WTC11 (cell line): ENCODE measurements around the gene MAU2. TPM values are rescaled to one million over a fixed set of nuclear protein-coding genes. Genes with fewer than 3 reads are reported as not detected.

Source experiments
- ATAC-seq: fragments of 200-7000 bp; cut with Tn5 transposase; 2 replicates; pipeline ENCODE4 v1.10.0; 2021; ENCODE audit warnings: mild to moderate bottlenecking, moderate library complexity
- CTCF ChIA-PET: fragments of 300-600 bp; sonication (Branson Sonifier 250); formaldehyde crosslinking; loops from one replicate; lab custom pipeline; 2021; ENCODE audit warnings: antibody characterized with exemption; lab: Charles Lee
- POLR2A ChIA-PET: fragments of 350-600 bp; sonication (Branson Sonifier 250); formaldehyde crosslinking; loops from one replicate; lab custom pipeline; 2021; ENCODE audit warnings: antibody characterized with exemption; lab: Charles Lee
- DNase-seq: peaks from one replicate; pipeline ENCODE4 v3.0.0; 2021; ENCODE audit warnings: low spot score
- H3K27ac Mint-ChIP-seq: 2 replicates; pipeline ENCODE4 v1.8.0; 2021; ENCODE audit warnings: mixed read lengths
- H3K27me3 Mint-ChIP-seq: 2 replicates; pipeline ENCODE4 v1.8.0; 2021; ENCODE audit warnings: low read depth, mild to moderate bottlenecking, moderate library complexity, mixed read lengths
- H3K36me3 Mint-ChIP-seq: 2 replicates; pipeline ENCODE4 v1.8.0; 2021; ENCODE audit warnings: mixed read lengths
- H3K4me1 Mint-ChIP-seq: 2 replicates; pipeline ENCODE4 v1.8.0; 2022; ENCODE audit warnings: mixed read lengths
- H3K4me3 Mint-ChIP-seq: 2 replicates; pipeline ENCODE4 v1.8.0; 2021; ENCODE audit warnings: mild to moderate bottlenecking, moderate library complexity, mixed read lengths
- H3K9me3 Mint-ChIP-seq: 2 replicates; pipeline ENCODE4 v1.8.0; 2021; ENCODE audit warnings: mixed read lengths
- AFF4 ChIP-seq: sonication (generic); formaldehyde crosslinking; IDR thresholded peaks from 2 replicates; pipeline ENCODE4 v1.8.1; 2023; ENCODE audit warnings: mild to moderate bottlenecking, missing genetic modification reagents, borderline replicate concordance
- CBFB ChIP-seq: sonication (generic); formaldehyde crosslinking; IDR thresholded peaks from 2 replicates; pipeline ENCODE4 v1.8.1; 2022; ENCODE audit warnings: mild to moderate bottlenecking, low read depth, missing genetic modification reagents
- EMX1 ChIP-seq: fragments of 250-450 bp; sonication (Bioruptor Pico); IDR thresholded peaks from 2 replicates; pipeline ENCODE4 v1.8.0; 2021; ENCODE audit warnings: mild to moderate bottlenecking
- KAT7 ChIP-seq: sonication (generic); formaldehyde crosslinking; IDR thresholded peaks from 2 replicates; pipeline ENCODE4 v1.8.1; 2023; ENCODE audit warnings: missing genetic modification reagents, mild to moderate bottlenecking, borderline replicate concordance
- NR3C1 ChIP-seq: sonication (generic); formaldehyde crosslinking; conservative IDR thresholded peaks from 2 replicates; pipeline ENCODE4 v1.8.1; 2023; ENCODE audit warnings: low read depth, mild to moderate bottlenecking, missing genetic modification reagents
- RELA ChIP-seq: sonication (generic); formaldehyde crosslinking; IDR thresholded peaks from 2 replicates; pipeline ENCODE4 v1.8.1; 2022; ENCODE audit warnings: missing genetic modification reagents, mild to moderate bottlenecking, borderline replicate concordance
- RORB ChIP-seq: fragments of 250-450 bp; sonication (Bioruptor Pico); IDR thresholded peaks from 2 replicates; pipeline ENCODE4 v1.9.0; 2021; ENCODE audit warnings: mild to moderate bottlenecking
- SMAD3 ChIP-seq: sonication (generic); formaldehyde crosslinking; IDR thresholded peaks from 2 replicates; pipeline ENCODE4 v1.8.0; 2022; ENCODE audit warnings: missing genetic modification reagents, mild to moderate bottlenecking, borderline replicate concordance
- SP1 ChIP-seq: sonication (generic); formaldehyde crosslinking; conservative IDR thresholded peaks from 2 replicates; pipeline ENCODE4 v1.8.1; 2022; ENCODE audit warnings: missing genetic modification reagents
- ZNF219 ChIP-seq: sonication (generic); formaldehyde crosslinking; IDR thresholded peaks from 2 replicates; pipeline ENCODE4 v1.8.0; 2023; ENCODE audit warnings: missing genetic modification reagents, mild to moderate bottlenecking, borderline replicate concordance
- ZNF232 ChIP-seq: sonication (generic); formaldehyde crosslinking; IDR thresholded peaks from 2 replicates; pipeline ENCODE4 v1.8.0; 2022; ENCODE audit warnings: mild to moderate bottlenecking, missing genetic modification reagents
- total RNA-seq: library from RNA; stranded (reverse); gene quantifications from 3 replicates; pipeline ENCODE4 v1.2.3, GENCODE V29; 2021
- TF ChIP-seq, protein P1 (sequence below): sonication (generic); formaldehyde crosslinking; IDR thresholded peaks from 2 replicates; pipeline ENCODE4 v1.8.0; 2022; ENCODE audit warnings: mild to moderate bottlenecking, missing genetic modification reagents
- TF ChIP-seq, protein P2 (sequence below): sonication (generic); formaldehyde crosslinking; IDR thresholded peaks from 2 replicates; pipeline ENCODE4 v1.8.1; 2022; ENCODE audit warnings: mild to moderate bottlenecking, moderate library complexity, missing genetic modification reagents
- TF ChIP-seq, protein P3 (sequence below): sonication (generic); formaldehyde crosslinking; IDR thresholded peaks from 2 replicates; pipeline ENCODE4 v1.8.0; 2022; ENCODE audit warnings: mild to moderate bottlenecking, missing genetic modification reagents
- TF ChIP-seq, protein P4 (sequence below): sonication (generic); formaldehyde crosslinking; IDR thresholded peaks from 2 replicates; pipeline ENCODE4 v1.8.1; 2022; ENCODE audit warnings: low read depth, mild to moderate bottlenecking, moderate library complexity, missing genetic modification reagents, borderline replicate concordance
- TF ChIP-seq, protein P5 (sequence below): sonication (generic); formaldehyde crosslinking; IDR thresholded peaks from 2 replicates; pipeline ENCODE4 v1.8.0; 2023; ENCODE audit warnings: missing genetic modification reagents
- TF ChIP-seq, protein P6 (sequence below): fragments of 250-450 bp; sonication (Bioruptor Pico); IDR thresholded peaks from 2 replicates; pipeline ENCODE4 v1.9.0; 2021; ENCODE audit warnings: mild to moderate bottlenecking, borderline replicate concordance

The MAU2 gene
- total RNA-seq, 1 experiment from 2014 or later, result 56.8 TPM

GRCh38 chr19:19384486-19384885 lies 63.9 kb downstream of the MAU2 start:
- POLR2A ChIA-PET, result interaction anchor here (1.0 to 1.5 kb wide), 2 partner anchors 21 to 50 kb away, joined by 3 to 9 read pairs; partner anchors contain the start of gene GATAD2A
- H3K4me1 Mint-ChIP-seq, result peaks cover 37% of the 10 kb centered on the region
- ATAC-seq, result no peak
- CTCF ChIA-PET, result interaction anchor here (0.6 to 1.9 kb wide), 5 partner anchors 17 to 106 kb away, joined by 3 to 16 read pairs (median 10); no protein-coding TSS in a partner anchor
- peak overlapping the region; percentile 64 for H3K4me3 Mint-ChIP-seq
- TF ChIP-seq, protein P1, sequence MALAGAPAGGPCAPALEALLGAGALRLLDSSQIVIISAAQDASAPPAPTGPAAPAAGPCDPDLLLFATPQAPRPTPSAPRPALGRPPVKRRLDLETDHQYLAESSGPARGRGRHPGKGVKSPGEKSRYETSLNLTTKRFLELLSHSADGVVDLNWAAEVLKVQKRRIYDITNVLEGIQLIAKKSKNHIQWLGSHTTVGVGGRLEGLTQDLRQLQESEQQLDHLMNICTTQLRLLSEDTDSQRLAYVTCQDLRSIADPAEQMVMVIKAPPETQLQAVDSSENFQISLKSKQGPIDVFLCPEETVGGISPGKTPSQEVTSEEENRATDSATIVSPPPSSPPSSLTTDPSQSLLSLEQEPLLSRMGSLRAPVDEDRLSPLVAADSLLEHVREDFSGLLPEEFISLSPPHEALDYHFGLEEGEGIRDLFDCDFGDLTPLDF (CRISPR knock-in tag), result no peak
- no peak for TF ChIP-seq NR3C1
- H3K27ac Mint-ChIP-seq, result no peak overlapping the region
- no peak for DNase-seq
- no peaks in the 10 kb centered on the region for H3K9me3 Mint-ChIP-seq
- 0 out of 2 replicates have a peak, but pooled peaks cover 3% of the 10 kb centered on the region for H3K36me3 Mint-ChIP-seq
- H3K27me3 Mint-ChIP-seq, result peaks cover 9% of the 10 kb centered on the region

DNA sequence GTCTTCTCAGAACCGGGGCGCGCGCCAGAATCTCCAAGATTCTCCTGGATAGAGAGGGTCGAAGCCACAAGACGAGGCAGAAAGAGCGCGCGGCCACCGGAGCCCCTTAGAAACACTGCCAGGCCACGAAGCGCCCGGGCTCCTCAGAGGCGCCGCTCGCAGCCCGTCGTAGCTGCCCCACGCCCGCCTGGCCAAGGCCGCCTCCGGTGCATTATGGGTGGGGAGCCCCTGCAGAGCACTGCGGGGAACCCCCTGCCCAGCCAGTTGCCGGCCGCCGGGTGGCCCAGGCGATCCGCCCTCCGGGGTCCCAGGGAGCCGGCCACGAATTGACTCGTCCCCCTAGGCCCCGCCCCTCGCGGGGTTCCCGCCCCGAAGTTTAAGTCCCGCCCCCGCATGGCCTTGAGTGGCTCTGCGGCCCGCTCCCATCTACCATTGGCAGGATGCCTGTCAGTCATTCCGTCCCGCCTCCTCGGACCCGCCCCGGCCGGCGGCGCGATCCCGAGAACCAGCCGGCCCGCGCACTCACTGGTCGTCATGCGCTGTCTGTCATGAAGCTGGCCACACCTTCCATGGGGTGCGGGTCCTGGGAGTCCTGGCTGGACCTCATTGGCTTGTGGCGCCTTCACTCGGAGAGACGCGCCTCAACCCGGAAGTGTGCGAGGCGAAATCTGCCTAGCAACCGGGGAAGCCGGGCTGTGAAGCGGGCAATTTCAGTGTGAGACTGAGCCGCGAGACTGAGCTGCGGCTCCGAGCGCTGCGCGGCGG lies 64.7 kb downstream of the MAU2 start:
- Mint-ChIP-seq H3K27me3 (peaks cover 9% of the 10 kb centered on the region), H3K27ac (peak overlapping the region; percentile 84), H3K4me1 (peaks cover 37% of the 10 kb centered on the region), H3K9me3 (no peaks in the 10 kb centered on the region), H3K36me3 (0 out of 2 replicates have a peak, but pooled peaks cover 3% of the 10 kb centered on the region), H3K4me3 (peak overlapping the region; percentile 70)
- ChIA-PET CTCF (interaction anchor here (1.0 to 1.9 kb wide), 8 partner anchors 12 to 258 kb away, joined by 3 to 16 read pairs (median 6); partner anchors contain the start of genes GATAD2A and GMIP), POLR2A (interaction anchor here (0.5 to 1.5 kb wide), 7 partner anchors 9 to 1106 kb away, joined by 3 to 9 read pairs (median 3); partner anchors contain the start of genes GATAD2A and JUND)
- ATAC-seq (peak; percentile 97), DNase-seq (peak; percentile 100)
- TF ChIP-seq SP1 (peak; percentile 95), EMX1 (CRISPR knock-in tag) (no peak), SMAD3 (peak; percentile 35; the same call in 1 of the 2 replicates), KAT7 (no peak), CBFB (CRISPR knock-in tag) (no peak), RELA (CRISPR knock-in tag) (no peak), ZNF219 (CRISPR knock-in tag) (peak; percentile 79; the same call in 1 of the 2 replicates), AFF4 (no peak), ZNF232 (0 out of 2 replicates have a peak, but pooled peaks have one; percentile 31), RORB (no peak)
- TF ChIP-seq, protein P2, sequence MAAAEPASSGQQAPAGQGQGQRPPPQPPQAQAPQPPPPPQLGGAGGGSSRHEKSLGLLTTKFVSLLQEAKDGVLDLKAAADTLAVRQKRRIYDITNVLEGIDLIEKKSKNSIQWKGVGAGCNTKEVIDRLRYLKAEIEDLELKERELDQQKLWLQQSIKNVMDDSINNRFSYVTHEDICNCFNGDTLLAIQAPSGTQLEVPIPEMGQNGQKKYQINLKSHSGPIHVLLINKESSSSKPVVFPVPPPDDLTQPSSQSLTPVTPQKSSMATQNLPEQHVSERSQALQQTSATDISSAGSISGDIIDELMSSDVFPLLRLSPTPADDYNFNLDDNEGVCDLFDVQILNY (CRISPR knock-in tag), result peak; percentile 63; the same call in 1 of the 2 replicates
- TF ChIP-seq, protein P3, sequence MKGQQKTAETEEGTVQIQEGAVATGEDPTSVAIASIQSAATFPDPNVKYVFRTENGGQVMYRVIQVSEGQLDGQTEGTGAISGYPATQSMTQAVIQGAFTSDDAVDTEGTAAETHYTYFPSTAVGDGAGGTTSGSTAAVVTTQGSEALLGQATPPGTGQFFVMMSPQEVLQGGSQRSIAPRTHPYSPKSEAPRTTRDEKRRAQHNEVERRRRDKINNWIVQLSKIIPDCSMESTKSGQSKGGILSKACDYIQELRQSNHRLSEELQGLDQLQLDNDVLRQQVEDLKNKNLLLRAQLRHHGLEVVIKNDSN (CRISPR knock-in tag), result no peak; the same call in 1 of the 2 replicates
- TF ChIP-seq, protein P4, sequence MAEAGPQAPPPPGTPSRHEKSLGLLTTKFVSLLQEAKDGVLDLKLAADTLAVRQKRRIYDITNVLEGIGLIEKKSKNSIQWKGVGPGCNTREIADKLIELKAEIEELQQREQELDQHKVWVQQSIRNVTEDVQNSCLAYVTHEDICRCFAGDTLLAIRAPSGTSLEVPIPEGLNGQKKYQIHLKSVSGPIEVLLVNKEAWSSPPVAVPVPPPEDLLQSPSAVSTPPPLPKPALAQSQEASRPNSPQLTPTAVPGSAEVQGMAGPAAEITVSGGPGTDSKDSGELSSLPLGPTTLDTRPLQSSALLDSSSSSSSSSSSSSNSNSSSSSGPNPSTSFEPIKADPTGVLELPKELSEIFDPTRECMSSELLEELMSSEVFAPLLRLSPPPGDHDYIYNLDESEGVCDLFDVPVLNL (CRISPR knock-in tag), result no peak
- TF ChIP-seq, protein P5, sequence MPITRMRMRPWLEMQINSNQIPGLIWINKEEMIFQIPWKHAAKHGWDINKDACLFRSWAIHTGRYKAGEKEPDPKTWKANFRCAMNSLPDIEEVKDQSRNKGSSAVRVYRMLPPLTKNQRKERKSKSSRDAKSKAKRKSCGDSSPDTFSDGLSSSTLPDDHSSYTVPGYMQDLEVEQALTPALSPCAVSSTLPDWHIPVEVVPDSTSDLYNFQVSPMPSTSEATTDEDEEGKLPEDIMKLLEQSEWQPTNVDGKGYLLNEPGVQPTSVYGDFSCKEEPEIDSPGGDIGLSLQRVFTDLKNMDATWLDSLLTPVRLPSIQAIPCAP, result peak; percentile 85
- TF ChIP-seq, protein P6, sequence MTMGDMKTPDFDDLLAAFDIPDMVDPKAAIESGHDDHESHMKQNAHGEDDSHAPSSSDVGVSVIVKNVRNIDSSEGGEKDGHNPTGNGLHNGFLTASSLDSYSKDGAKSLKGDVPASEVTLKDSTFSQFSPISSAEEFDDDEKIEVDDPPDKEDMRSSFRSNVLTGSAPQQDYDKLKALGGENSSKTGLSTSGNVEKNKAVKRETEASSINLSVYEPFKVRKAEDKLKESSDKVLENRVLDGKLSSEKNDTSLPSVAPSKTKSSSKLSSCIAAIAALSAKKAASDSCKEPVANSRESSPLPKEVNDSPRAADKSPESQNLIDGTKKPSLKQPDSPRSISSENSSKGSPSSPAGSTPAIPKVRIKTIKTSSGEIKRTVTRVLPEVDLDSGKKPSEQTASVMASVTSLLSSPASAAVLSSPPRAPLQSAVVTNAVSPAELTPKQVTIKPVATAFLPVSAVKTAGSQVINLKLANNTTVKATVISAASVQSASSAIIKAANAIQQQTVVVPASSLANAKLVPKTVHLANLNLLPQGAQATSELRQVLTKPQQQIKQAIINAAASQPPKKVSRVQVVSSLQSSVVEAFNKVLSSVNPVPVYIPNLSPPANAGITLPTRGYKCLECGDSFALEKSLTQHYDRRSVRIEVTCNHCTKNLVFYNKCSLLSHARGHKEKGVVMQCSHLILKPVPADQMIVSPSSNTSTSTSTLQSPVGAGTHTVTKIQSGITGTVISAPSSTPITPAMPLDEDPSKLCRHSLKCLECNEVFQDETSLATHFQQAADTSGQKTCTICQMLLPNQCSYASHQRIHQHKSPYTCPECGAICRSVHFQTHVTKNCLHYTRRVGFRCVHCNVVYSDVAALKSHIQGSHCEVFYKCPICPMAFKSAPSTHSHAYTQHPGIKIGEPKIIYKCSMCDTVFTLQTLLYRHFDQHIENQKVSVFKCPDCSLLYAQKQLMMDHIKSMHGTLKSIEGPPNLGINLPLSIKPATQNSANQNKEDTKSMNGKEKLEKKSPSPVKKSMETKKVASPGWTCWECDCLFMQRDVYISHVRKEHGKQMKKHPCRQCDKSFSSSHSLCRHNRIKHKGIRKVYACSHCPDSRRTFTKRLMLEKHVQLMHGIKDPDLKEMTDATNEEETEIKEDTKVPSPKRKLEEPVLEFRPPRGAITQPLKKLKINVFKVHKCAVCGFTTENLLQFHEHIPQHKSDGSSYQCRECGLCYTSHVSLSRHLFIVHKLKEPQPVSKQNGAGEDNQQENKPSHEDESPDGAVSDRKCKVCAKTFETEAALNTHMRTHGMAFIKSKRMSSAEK (CRISPR knock-in tag), result 0 out of 2 replicates have a peak, but pooled peaks have one; percentile 67
- TF ChIP-seq, protein P1 (CRISPR knock-in tag), result no peak
